OCI-LY7 (cell line): ENCODE data around the gene PGAP6. TPM values are rescaled to one million over a fixed set of nuclear protein-coding genes. Genes with fewer than 3 reads are reported as not detected.
A peak's percentile ranks its signal among the peaks of the same experiment; 100 is the strongest.
"Not testable (repeated sequence)": the region's sequence is repeated elsewhere in the genome, so short reads cannot be mapped to it uniquely, and the experiment has no call there.

Experiments
- BruUV-seq: library from RNA; stranded (reverse); fragments of 400-500 nt; replicated peaks from 2 replicates; lab custom pipeline; 2021; lab: Mats Ljungman, UMichigan
- CTCF ChIA-PET: fragments of 300-600 bp; sonication (Branson Sonifier 250); formaldehyde crosslinking; loops from one replicate; lab custom pipeline; 2022; ENCODE audit warnings: antibody characterized with exemption; ENCODE audit not compliant: unreplicated experiment; lab: Charles Lee
- POLR2A ChIA-PET: fragments of 300-600 bp; sonication (Branson Sonifier 250); formaldehyde crosslinking; loops from one replicate; lab custom pipeline; 2022; ENCODE audit warnings: antibody characterized with exemption; lab: Charles Lee
- DNase-seq: peaks from one replicate; pipeline ENCODE4 v3.0.0-alpha.2; 2015; ENCODE audit warnings: low spot score
- H2AFZ ChIP-seq: fragments of 200-600 bp; sonication (generic), shearing (Covaris generic); 2 replicates; pipeline ENCODE4 v1.6.1; 2014; ENCODE audit warnings: mild to moderate bottlenecking, antibody characterized with exemption, low read length, moderate library complexity
- H3K27ac ChIP-seq: fragments of 200-600 bp; sonication (generic); 2 replicates; pipeline ENCODE4 v1.5.1; 2014; ENCODE audit warnings: mixed run types, low read depth, mild to moderate bottlenecking, moderate library complexity, low read length, inconsistent platforms; ENCODE audit not compliant: poor library complexity, severe bottlenecking
- H3K36me3 ChIP-seq: fragments of 200-600 bp; sonication (generic); 2 replicates; pipeline ENCODE4 v1.6.1; 2014; ENCODE audit warnings: mild to moderate bottlenecking, antibody characterized with exemption, low read length, moderate library complexity, mixed read lengths; ENCODE audit not compliant: insufficient read depth
- H3K4me1 ChIP-seq: fragments of 200-600 bp; sonication (generic); 2 replicates; pipeline ENCODE4 v1.5.1; 2014; ENCODE audit warnings: mild to moderate bottlenecking, low read length; ENCODE audit not compliant: insufficient read depth, poor library complexity, severe bottlenecking
- H3K4me2 ChIP-seq: fragments of 200-600 bp; sonication (generic); 2 replicates; pipeline ENCODE4 v1.6.1; 2014; ENCODE audit warnings: mild to moderate bottlenecking, low read length
- H3K4me3 ChIP-seq: fragments of 200-600 bp; sonication (generic); 2 replicates; pipeline ENCODE4 v1.5.1; 2014; ENCODE audit warnings: mild to moderate bottlenecking, low read depth, low read length; ENCODE audit not compliant: poor library complexity, severe bottlenecking
- H3K79me2 ChIP-seq: fragments of 200-600 bp; sonication (generic); 2 replicates; pipeline ENCODE4 v1.6.1; 2016; ENCODE audit warnings: low read depth, mild to moderate bottlenecking, low read length, moderate library complexity, mixed read lengths; ENCODE audit not compliant: insufficient read depth
- H3K9me2 ChIP-seq: fragments of 200-600 bp; sonication (generic); 2 replicates; pipeline ENCODE4 v1.6.1; 2016; ENCODE audit warnings: mild to moderate bottlenecking, low read length, mixed read lengths; ENCODE audit not compliant: insufficient read depth
- H3K9me3 ChIP-seq: fragments of 200-600 bp; sonication (generic); 2 replicates; pipeline ENCODE4 v1.6.1; 2014; ENCODE audit warnings: mild to moderate bottlenecking, mixed run types, low read length, mixed read lengths
- H4K20me1 ChIP-seq: fragments of 200-600 bp; sonication (generic); 2 replicates; pipeline ENCODE4 v1.6.1; 2014; ENCODE audit warnings: mild to moderate bottlenecking, antibody characterized with exemption, low read length, moderate library complexity, mixed read lengths; ENCODE audit not compliant: insufficient read depth
- EZH2phosphoT487 ChIP-seq: fragments of 200-600 bp; sonication (generic); IDR thresholded peaks from 2 replicates; pipeline ENCODE4 v1.6.1; 2018; ENCODE audit warnings: low read depth, borderline replicate concordance, mild to moderate bottlenecking, mixed run types, antibody characterized with exemption, low read length, moderate library complexity, mixed read lengths
- intact Hi-C: fragments of 100-400 bp; cut with micrococcal nuclease; formaldehyde crosslinking; loops from one replicate; pipeline ENCODE4 v1.10.0; 2022; ENCODE audit not compliant: unreplicated experiment
- total RNA-seq, 2 experiments: library from RNA; depleted of rRNA in 1 of 2; stranded (reverse); fragments of >200 nt in 1 of 2; shearing (Covaris generic) in 1 of 2; gene quantifications; 2 replicates each; pipeline ENCODE4 v1.2.3, GENCODE V29; 2014 to 2022
- TF ChIP-seq, protein P1 (sequence below): fragments of 200-600 bp; sonication (generic); conservative IDR thresholded peaks from 2 replicates; pipeline ENCODE4 v1.5.1; 2014; ENCODE audit warnings: mild to moderate bottlenecking, antibody characterized with exemption, low read length, moderate library complexity, mixed read lengths

The PGAP6 gene
- total RNA-seq, 2 experiments from 2014 or later: 41.2 to 50.6 TPM

DNA sequence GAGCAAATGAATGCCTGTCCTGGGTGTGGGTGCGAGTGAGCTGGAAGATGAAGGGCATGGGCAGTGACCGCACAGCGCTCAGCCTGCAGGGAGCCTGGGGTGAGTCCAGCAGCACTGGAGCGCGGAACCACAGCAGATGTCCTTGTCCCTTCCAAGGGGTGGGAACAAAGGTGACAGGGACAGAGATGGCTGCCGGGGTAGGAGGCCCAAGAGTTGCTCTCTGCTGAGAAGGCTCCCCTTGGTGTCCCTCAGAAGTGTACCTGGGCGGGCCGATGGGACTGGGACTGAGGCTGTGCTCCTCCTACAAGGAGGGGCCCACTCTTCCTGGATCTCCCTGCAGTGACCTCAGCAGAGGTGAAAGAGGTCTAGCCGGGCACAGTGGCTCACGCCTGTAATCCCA, 7.6 kb upstream of the PGAP6 start:
- Histone ChIP-seq H3K36me3 (peaks cover 5% of the 10 kb centered on the region; the same call in 1 of the 2 replicates), H3K4me1 (peaks cover 4% of the 10 kb centered on the region), H3K9me2 (no peaks in the 10 kb centered on the region), H3K27ac (no peak overlapping the region), H3K4me2 (no peak overlapping the region), H4K20me1 (no peaks in the 10 kb centered on the region), H3K9me3 (peaks cover 5% of the 10 kb centered on the region), H3K79me2 (no peaks in the 10 kb centered on the region), H3K4me3 (no peak overlapping the region), H2AFZ (no peak overlapping the region)
- ChIA-PET CTCF (no interaction called here), POLR2A (no interaction called here)
- BruUV-seq: no TSS peak
- intact Hi-C loops: no loop called here
- no peak for DNase-seq
- TF ChIP-seq, protein P1, sequence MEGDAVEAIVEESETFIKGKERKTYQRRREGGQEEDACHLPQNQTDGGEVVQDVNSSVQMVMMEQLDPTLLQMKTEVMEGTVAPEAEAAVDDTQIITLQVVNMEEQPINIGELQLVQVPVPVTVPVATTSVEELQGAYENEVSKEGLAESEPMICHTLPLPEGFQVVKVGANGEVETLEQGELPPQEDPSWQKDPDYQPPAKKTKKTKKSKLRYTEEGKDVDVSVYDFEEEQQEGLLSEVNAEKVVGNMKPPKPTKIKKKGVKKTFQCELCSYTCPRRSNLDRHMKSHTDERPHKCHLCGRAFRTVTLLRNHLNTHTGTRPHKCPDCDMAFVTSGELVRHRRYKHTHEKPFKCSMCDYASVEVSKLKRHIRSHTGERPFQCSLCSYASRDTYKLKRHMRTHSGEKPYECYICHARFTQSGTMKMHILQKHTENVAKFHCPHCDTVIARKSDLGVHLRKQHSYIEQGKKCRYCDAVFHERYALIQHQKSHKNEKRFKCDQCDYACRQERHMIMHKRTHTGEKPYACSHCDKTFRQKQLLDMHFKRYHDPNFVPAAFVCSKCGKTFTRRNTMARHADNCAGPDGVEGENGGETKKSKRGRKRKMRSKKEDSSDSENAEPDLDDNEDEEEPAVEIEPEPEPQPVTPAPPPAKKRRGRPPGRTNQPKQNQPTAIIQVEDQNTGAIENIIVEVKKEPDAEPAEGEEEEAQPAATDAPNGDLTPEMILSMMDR: no peak
- TF ChIP-seq EZH2phosphoT487: no peak

- peaks cover 13% of the 10 kb centered on the region for H3K4me1 ChIP-seq
- H3K27ac ChIP-seq, DNase-seq, H3K9me3 ChIP-seq, CTCF ChIA-PET, H3K4me3 ChIP-seq, H3K4me2 ChIP-seq, H4K20me1 ChIP-seq, H3K36me3 ChIP-seq, intact Hi-C loops, H2AFZ ChIP-seq, H3K79me2 ChIP-seq, H3K9me2 ChIP-seq, BruUV-seq, POLR2A ChIA-PET: not testable (repeated sequence)
Observed at GRCh38 chr16:387761-388666, 6.2 kb upstream of the PGAP6 start.

GRCh38 chr16:386641-387156, 4.9 kb upstream of the PGAP6 start:
- peaks cover 13% of the 10 kb centered on the region for H3K4me1 ChIP-seq
- H2AFZ ChIP-seq: no peak overlapping the region
- CTCF ChIA-PET: no interaction called here
- no peaks in the 10 kb centered on the region for H3K9me3 ChIP-seq
- no peak overlapping the region for H3K27ac ChIP-seq
- no peaks in the 10 kb centered on the region for H3K79me2 ChIP-seq
- no peak for DNase-seq
- no peaks in the 10 kb centered on the region for H4K20me1 ChIP-seq
- H3K9me2 ChIP-seq: no peaks in the 10 kb centered on the region
- no peak for TF ChIP-seq EZH2phosphoT487
- TF ChIP-seq, protein P1: peak; percentile 54; the same call in 1 of the 2 replicates
- POLR2A ChIA-PET: no interaction called here
- no peak overlapping the region for H3K4me2 ChIP-seq
- no peaks in the 10 kb centered on the region for H3K36me3 ChIP-seq
- BruUV-seq: TSS peak; percentile 47
- no peak overlapping the region for H3K4me3 ChIP-seq
- intact Hi-C loops: no loop called here
